ENCODE results near the gene SREK1IP1.

SREK1IP1 gene

GRCh38 chr5:64680289-64680688, 88.2 kb downstream of the SREK1IP1 start:
- no peak for DNase-seq

- DNase-seq: no peak
Measured at GRCh38 chr5:64678374-64678773, 90.1 kb downstream of the SREK1IP1 start.

GRCh38 chr5:64671678-64672077, 96.8 kb downstream of the SREK1IP1 start:
- DNase-seq: no peak

- DNase-seq: no peak
Measured at GRCh38 chr5:64670277-64670676, 98.2 kb downstream of the SREK1IP1 start.
